CD4-positive, alpha-beta T cell treated with Interleukin-15 for 1 hour (primary cell): ENCODE measurements around the gene KMT2B.
A peak's percentile ranks its signal among the peaks of the same experiment; 100 is the strongest.
"Not testable (repeated sequence)": the region's sequence is repeated elsewhere in the genome, so short reads cannot be mapped to it uniquely, and the experiment has no call there.

Experiments used
- DNase-seq: peaks from one replicate; pipeline ENCODE4 v3.0.0-alpha.2; 2020

Gene KMT2B

GRCh38 chr19:35757749-35758608, 40.2 kb downstream of the KMT2B start, which contains the start of gene PROSER3:
TSS of gene PROSER3 (plus strand) at chr19:35758176. CDS start at chr19:35758216, 40 bp downstream.
- DNase-seq = peak; percentile 99

- DNase-seq = no peak
Observed at GRCh38 chr19:35759697-35760096, 41.9 kb downstream of the KMT2B start.

- no peak for DNase-seq
Observed at GRCh38 chr19:35760711-35761349, 43.0 kb downstream of the KMT2B start.

- DNase-seq = no peak
Observed at GRCh38 chr19:35764432-35765315, 46.9 kb downstream of the KMT2B start.

GRCh38 chr19:35766571-35767104, 48.8 kb downstream of the KMT2B start:
- no peak for DNase-seq

- no peak for DNase-seq
Observed at GRCh38 chr19:35767288-35768081, 49.7 kb downstream of the KMT2B start.

GRCh38 chr19:35768082-35768421, 50.2 kb downstream of the KMT2B start:
- DNase-seq = no peak

GRCh38 chr19:35772362-35772761, 54.6 kb downstream of the KMT2B start:
- not testable (repeated sequence) for DNase-seq

GRCh38 chr19:35773020-35773806, 55.4 kb downstream of the KMT2B start:
- DNase-seq = no peak

- DNase-seq = no peak
Observed at GRCh38 chr19:35774274-35775045, 56.7 kb downstream of the KMT2B start.

- DNase-seq = no peak
Observed at GRCh38 chr19:35775046-35775297, 57.2 kb downstream of the KMT2B start.

- peak; percentile 98 for DNase-seq
Observed at GRCh38 chr19:35775298-35776101, 57.7 kb downstream of the KMT2B start, which contains the start of gene ARHGAP33. TSS of gene ARHGAP33 (plus strand) at chr19:35775564. CDS start at chr19:35775659, 95 bp downstream.

GRCh38 chr19:35776102-35776788, 58.4 kb downstream of the KMT2B start:
- DNase-seq = no peak

- no peak for DNase-seq
Observed at GRCh38 chr19:35777086-35777841, 59.5 kb downstream of the KMT2B start.

- no peak for DNase-seq
Observed at GRCh38 chr19:35777961-35778360, 60.2 kb downstream of the KMT2B start.

- DNase-seq = no peak
Observed at GRCh38 chr19:35779033-35779432, 61.2 kb downstream of the KMT2B start.

GRCh38 chr19:35780058-35780457, 62.3 kb downstream of the KMT2B start:
- no peak for DNase-seq

- DNase-seq = no peak
Observed at GRCh38 chr19:35780717-35781116, 62.9 kb downstream of the KMT2B start.
